DOHH2 (cell line): ENCODE data around the gene NEGR1.
"Not testable (repeated sequence)": the region's sequence is repeated elsewhere in the genome, so short reads cannot be mapped to it uniquely, and the experiment has no call there.

Experiments used
- H3F3A ChIP-seq: fragments of 200-600 bp; sonication (generic), shearing (Covaris generic); 2 replicates; pipeline ENCODE4 v1.6.0; 2016; ENCODE audit warnings: antibody characterized with exemption, mild to moderate bottlenecking; ENCODE audit not compliant: control insufficient read depth, insufficient read depth
- H3K27ac ChIP-seq: fragments of 200-600 bp; sonication (generic); 2 replicates; pipeline ENCODE4 v1.5.1; 2014; ENCODE audit warnings: low read depth, mild to moderate bottlenecking, low read length, moderate library complexity
- H3K27me3 ChIP-seq: fragments of 200-600 bp; sonication (generic); 2 replicates; pipeline ENCODE4 v1.6.1; 2014; ENCODE audit warnings: mild to moderate bottlenecking, low read length, mixed read lengths; ENCODE audit not compliant: control insufficient read depth
- H3K36me3 ChIP-seq: fragments of 200-600 bp; sonication (generic); 2 replicates; pipeline ENCODE4 v1.6.1; 2014; ENCODE audit warnings: mild to moderate bottlenecking, low read length, moderate library complexity, mixed read lengths; ENCODE audit not compliant: control insufficient read depth
- H3K4me1 ChIP-seq: fragments of 200-600 bp; sonication (generic); 2 replicates; pipeline ENCODE4 v1.6.1; 2014; ENCODE audit warnings: mild to moderate bottlenecking, low read length, mixed read lengths; ENCODE audit not compliant: control insufficient read depth
- H3K4me2 ChIP-seq: fragments of 200-600 bp; sonication (generic); 2 replicates; pipeline ENCODE4 v1.6.0; 2014; ENCODE audit warnings: mild to moderate bottlenecking, low read length, moderate library complexity
- H3K4me3 ChIP-seq: fragments of 200-600 bp; sonication (generic); 2 replicates; pipeline ENCODE4 v1.5.1; 2014; ENCODE audit warnings: mild to moderate bottlenecking, low read length, mixed read lengths
- H3K79me2 ChIP-seq: fragments of 200-600 bp; sonication (generic); 2 replicates; pipeline ENCODE4 v1.6.1; 2014; ENCODE audit warnings: mild to moderate bottlenecking, low read length, mixed read lengths; ENCODE audit not compliant: control insufficient read depth
- H3K9me2 ChIP-seq: fragments of 200-600 bp; sonication (generic); replicated peaks from 2 replicates; pipeline ENCODE4 v1.6.1; 2014; ENCODE audit warnings: mild to moderate bottlenecking, low read length, mixed read lengths; ENCODE audit not compliant: control insufficient read depth
- H3K9me3 ChIP-seq: fragments of 200-600 bp; sonication (generic); 2 replicates; pipeline ENCODE4 v1.6.1; 2014; ENCODE audit warnings: antibody characterized with exemption, low read length, mixed read lengths; ENCODE audit not compliant: control insufficient read depth, insufficient read depth
- H4K20me1 ChIP-seq: fragments of 200-600 bp; sonication (generic); 2 replicates; pipeline ENCODE4 v1.6.0; 2014; ENCODE audit warnings: low read depth, mild to moderate bottlenecking, antibody characterized with exemption, low read length, moderate library complexity; ENCODE audit not compliant: control insufficient read depth, insufficient read depth
- EZH2phosphoT487 ChIP-seq: fragments of 200-600 bp; sonication (generic); IDR thresholded peaks from 2 replicates; pipeline ENCODE4 v1.6.1; 2017; ENCODE audit warnings: borderline replicate concordance, mild to moderate bottlenecking, antibody characterized with exemption, low read length, moderate library complexity, mixed read lengths
- TF ChIP-seq, protein P1 (sequence below): fragments of 200-600 bp; sonication (generic); IDR thresholded peaks from one replicate; pipeline ENCODE4 v1.5.1; 2014; ENCODE audit warnings: antibody characterized with exemption, mild to moderate bottlenecking, low read depth, low read length; ENCODE audit not compliant: poor library complexity, severe bottlenecking

Gene NEGR1

DNA sequence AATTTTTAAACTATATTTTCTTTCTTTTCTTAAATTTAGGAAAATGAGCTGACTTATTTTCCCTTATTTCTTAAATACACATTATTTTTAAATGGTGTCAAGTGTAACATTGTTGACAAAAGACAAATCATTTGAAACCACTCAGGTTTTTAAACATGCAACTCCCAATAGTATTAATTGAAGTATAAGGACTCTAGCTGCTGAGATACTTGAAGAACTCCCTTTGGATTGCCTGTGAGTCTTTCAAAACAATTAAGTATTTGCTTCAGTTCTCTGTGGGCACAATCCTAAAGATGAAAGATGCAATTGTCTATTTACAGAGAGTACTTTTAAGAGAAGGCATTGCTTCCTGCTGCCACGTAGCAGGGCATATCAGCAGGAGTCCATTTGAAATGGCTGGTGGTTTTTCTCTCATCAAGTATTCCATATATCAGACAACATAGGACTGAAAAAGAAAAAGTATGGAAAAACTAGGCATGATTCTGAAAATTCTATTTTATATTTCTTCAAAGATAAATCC, 373.4 kb downstream of the NEGR1 start:
- no peak overlapping the region for H3K4me3 ChIP-seq
- TF ChIP-seq, protein P1, sequence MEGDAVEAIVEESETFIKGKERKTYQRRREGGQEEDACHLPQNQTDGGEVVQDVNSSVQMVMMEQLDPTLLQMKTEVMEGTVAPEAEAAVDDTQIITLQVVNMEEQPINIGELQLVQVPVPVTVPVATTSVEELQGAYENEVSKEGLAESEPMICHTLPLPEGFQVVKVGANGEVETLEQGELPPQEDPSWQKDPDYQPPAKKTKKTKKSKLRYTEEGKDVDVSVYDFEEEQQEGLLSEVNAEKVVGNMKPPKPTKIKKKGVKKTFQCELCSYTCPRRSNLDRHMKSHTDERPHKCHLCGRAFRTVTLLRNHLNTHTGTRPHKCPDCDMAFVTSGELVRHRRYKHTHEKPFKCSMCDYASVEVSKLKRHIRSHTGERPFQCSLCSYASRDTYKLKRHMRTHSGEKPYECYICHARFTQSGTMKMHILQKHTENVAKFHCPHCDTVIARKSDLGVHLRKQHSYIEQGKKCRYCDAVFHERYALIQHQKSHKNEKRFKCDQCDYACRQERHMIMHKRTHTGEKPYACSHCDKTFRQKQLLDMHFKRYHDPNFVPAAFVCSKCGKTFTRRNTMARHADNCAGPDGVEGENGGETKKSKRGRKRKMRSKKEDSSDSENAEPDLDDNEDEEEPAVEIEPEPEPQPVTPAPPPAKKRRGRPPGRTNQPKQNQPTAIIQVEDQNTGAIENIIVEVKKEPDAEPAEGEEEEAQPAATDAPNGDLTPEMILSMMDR, result no peak
- TF ChIP-seq EZH2phosphoT487, result no peak
- no peaks in the 10 kb centered on the region for H3K4me1 ChIP-seq
- no peaks in the 10 kb centered on the region for H4K20me1 ChIP-seq
- no peaks in the 10 kb centered on the region for H3F3A ChIP-seq
- H3K9me3 ChIP-seq, result no peaks in the 10 kb centered on the region; the same call in 1 of the 2 replicates
- no peak overlapping the region for H3K4me2 ChIP-seq
- H3K36me3 ChIP-seq, result no peaks in the 10 kb centered on the region
- H3K79me2 ChIP-seq, result no peaks in the 10 kb centered on the region
- H3K27ac ChIP-seq, result no peak overlapping the region
- H3K27me3 ChIP-seq, result no peaks in the 10 kb centered on the region
- H3K9me2 ChIP-seq, result no peaks in the 10 kb centered on the region

DNA sequence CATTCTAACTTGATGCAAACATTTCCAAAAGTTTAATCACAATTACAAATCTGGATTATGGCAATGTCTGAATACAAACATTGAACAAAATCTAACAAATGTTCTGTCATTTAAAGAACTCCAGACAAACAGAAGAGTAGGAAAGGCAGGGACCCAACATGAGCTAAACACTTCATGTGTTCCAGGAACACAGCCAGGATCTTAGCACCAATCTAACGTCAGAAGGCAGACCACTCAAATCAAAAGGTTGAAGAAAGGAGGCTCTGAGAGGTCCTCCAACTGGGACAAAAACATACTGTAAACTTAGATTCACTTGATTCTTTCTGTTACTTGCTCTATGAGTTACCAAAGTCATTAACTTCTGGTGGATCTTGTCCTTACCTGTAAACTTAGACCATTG, 374.0 kb downstream of the NEGR1 start:
- Histone ChIP-seq H3K27ac (no peak overlapping the region), H4K20me1 (no peaks in the 10 kb centered on the region), H3K27me3 (no peaks in the 10 kb centered on the region), H3K9me3 (no peaks in the 10 kb centered on the region), H3K9me2 (no peaks in the 10 kb centered on the region), H3K4me1 (no peaks in the 10 kb centered on the region), H3K4me3 (no peak overlapping the region), H3K36me3 (no peaks in the 10 kb centered on the region), H3K79me2 (no peaks in the 10 kb centered on the region), H3F3A (no peaks in the 10 kb centered on the region), H3K4me2 (no peak overlapping the region)
- TF ChIP-seq, protein P1, result no peak
- TF ChIP-seq EZH2phosphoT487, result no peak

DNA sequence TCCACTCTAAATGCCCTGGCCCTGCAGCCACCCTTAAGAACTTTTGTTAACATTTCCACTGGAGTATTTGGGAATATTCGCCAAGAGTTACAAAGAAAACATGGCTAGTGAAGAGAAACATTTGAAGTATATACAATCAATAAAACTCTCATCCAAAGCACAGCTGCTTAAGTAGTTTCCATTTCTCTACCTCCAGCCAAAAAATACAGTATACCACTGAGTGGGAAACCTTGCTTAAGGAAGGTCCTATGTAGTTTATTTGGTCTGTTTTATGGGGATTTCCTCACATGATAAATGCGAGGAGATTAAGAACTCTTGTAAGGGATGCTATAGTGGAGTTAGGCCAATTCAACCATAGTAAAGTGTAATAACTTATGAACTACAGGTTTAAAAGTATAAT, 382.5 kb downstream of the NEGR1 start:
- Histone ChIP-seq H3K4me3 (no peak overlapping the region), H3K9me3 (no peaks in the 10 kb centered on the region), H3K27me3 (no peaks in the 10 kb centered on the region), H3K9me2 (no peaks in the 10 kb centered on the region), H3K36me3 (no peaks in the 10 kb centered on the region), H3K27ac (no peak overlapping the region), H3K4me2 (no peak overlapping the region), H3K4me1 (no peaks in the 10 kb centered on the region), H3F3A (no peaks in the 10 kb centered on the region), H3K79me2 (no peaks in the 10 kb centered on the region), H4K20me1 (no peaks in the 10 kb centered on the region)
- TF ChIP-seq, protein P1, result no peak
- TF ChIP-seq EZH2phosphoT487, result no peak

DNA sequence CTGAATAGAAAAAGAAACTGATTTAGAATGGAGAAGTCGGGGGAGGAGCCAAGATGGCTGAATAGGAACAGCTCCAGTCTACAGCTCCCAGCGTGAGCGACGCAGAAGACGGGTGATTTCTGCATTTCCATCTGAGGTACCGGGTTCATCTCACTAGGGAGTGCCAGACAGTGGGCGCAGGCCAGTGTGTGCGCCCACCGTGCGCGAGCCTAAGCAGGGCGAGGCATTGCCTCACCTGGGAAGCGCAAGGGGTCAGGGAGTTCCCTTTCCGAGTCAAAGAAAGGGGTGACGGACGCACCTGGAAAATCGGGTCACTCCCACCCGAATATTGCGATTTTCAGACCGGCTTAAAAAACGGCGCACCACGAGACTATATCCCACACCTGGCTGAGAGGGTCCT, 394.2 kb downstream of the NEGR1 start:
- H3K9me2 ChIP-seq, H3F3A ChIP-seq, H3K27me3 ChIP-seq, H3K27ac ChIP-seq, H3K79me2 ChIP-seq, H3K9me3 ChIP-seq, H3K36me3 ChIP-seq, H3K4me2 ChIP-seq, H4K20me1 ChIP-seq, H3K4me1 ChIP-seq, H3K4me3 ChIP-seq: not testable (repeated sequence)
